ENCODE results near the gene SLC44A4. TPM values are rescaled to one million over a fixed set of nuclear protein-coding genes. Genes with fewer than 3 reads are reported as not detected.
A peak's percentile ranks its signal among the peaks of the same experiment; 100 is the strongest.
"Not testable (repeated sequence)": the region's sequence is repeated elsewhere in the genome, so short reads cannot be mapped to it uniquely, and the experiment has no call there.

Gene SLC44A4
- total RNA-seq, 2 experiments from 2014 or later = 0.20 TPM; not detected in 1

DNA sequence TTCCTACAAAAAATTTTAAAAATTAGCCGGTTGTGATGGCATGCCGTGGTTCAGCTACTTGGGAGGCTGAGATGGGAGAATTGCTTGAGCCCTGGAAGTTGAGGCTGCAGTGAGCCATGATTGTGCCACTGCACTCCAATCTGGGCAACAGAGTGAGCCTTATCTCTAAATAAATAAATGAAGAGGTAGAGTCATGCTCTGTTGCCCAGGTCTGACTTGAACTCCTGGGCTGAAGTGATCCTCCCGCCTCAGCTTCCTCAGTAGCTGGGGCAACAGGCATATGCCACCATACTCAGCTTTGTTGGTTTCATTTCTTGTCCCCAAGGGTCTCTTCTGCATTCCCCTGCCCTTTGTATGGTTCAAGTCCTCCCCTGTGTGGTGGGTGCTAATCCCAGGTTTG lies 34.3 kb downstream of the SLC44A4 start:
- H3K36me3 ChIP-seq (ENCODE audit: insufficient read depth, low read length) = peaks cover 34% of the 10 kb centered on the region
- H3K36me3 Mint-ChIP-seq (ENCODE audit: low read depth) = peaks cover 27% of the 10 kb centered on the region
- H3K27me3 ChIP-seq (ENCODE audit: control insufficient read depth in 1 of 2, insufficient read depth in 2 of 2, low read length in 2 of 2) = no peaks in the 10 kb centered on the region
- H3K27ac Mint-ChIP-seq = no peak overlapping the region
- intact Hi-C loops (cut with DNase I, micrococcal nuclease) = no loop called here
- no peaks in the 10 kb centered on the region for H3K4me1 ChIP-seq (ENCODE audit: insufficient read depth, low read length)
- H3K4me3 ChIP-seq (ENCODE audit: low read length) = no peak overlapping the region
- no peak for DNase-seq
- H3K27ac ChIP-seq (ENCODE audit: low read depth in 1 of 2, low read length in 2 of 2) = no peak overlapping the region
- H3K4me1 Mint-ChIP-seq (ENCODE audit: low read depth) = peaks cover 2% of the 10 kb centered on the region
- ChIA-PET CTCF (no interaction called here), POLR2A (interaction anchor here (1.0 to 2.4 kb wide), 2 partner anchors 18 to 141 kb away, joined by 3 to 7 read pairs; partner anchors contain the start of genes ABHD16A and NEU1)
- no peaks in the 10 kb centered on the region for H3K9me3 ChIP-seq (ENCODE audit: control insufficient read depth in 1 of 2, insufficient read depth in 1 of 2, low read length in 2 of 2)
- TF ChIP-seq, protein P1, sequence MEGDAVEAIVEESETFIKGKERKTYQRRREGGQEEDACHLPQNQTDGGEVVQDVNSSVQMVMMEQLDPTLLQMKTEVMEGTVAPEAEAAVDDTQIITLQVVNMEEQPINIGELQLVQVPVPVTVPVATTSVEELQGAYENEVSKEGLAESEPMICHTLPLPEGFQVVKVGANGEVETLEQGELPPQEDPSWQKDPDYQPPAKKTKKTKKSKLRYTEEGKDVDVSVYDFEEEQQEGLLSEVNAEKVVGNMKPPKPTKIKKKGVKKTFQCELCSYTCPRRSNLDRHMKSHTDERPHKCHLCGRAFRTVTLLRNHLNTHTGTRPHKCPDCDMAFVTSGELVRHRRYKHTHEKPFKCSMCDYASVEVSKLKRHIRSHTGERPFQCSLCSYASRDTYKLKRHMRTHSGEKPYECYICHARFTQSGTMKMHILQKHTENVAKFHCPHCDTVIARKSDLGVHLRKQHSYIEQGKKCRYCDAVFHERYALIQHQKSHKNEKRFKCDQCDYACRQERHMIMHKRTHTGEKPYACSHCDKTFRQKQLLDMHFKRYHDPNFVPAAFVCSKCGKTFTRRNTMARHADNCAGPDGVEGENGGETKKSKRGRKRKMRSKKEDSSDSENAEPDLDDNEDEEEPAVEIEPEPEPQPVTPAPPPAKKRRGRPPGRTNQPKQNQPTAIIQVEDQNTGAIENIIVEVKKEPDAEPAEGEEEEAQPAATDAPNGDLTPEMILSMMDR (IDR thresholded peaks at IDR 0.05) = no peak
- H3K9me3 Mint-ChIP-seq = no peaks in the 10 kb centered on the region
- ATAC-seq (ENCODE audit: poor library complexity) = no peak
- H3K4me3 Mint-ChIP-seq = no peak overlapping the region
- no peaks in the 10 kb centered on the region for H3K27me3 Mint-ChIP-seq

DNA sequence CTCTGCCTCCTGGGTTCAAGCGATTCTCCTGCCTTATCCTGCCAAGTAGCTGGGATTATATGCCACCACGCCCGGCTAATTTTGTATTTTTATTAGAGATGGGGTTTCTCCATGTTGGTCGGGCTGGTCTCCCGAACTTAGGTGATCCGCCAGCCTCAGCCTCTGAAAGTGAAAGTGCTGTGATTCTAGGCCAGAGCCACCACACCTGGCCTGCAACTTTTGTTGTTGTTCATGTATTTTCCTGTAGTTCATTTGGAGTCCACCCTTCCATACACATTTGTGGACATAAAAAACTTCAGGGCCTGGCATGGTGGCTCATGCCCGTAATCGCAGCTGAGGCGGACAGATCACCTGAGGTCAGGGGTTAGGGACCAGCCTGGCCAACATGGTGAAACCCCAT lies 36.7 kb downstream of the SLC44A4 start:
- CTCF ChIA-PET = no interaction called here
- POLR2A ChIA-PET = no interaction called here
- Histone ChIP-seq H3K4me3 (ENCODE audit: low read length) (no peak overlapping the region), H3K36me3 (ENCODE audit: insufficient read depth, low read length) (peaks cover 58% of the 10 kb centered on the region), H3K27ac (ENCODE audit: low read depth in 1 of 2, low read length in 2 of 2) (no peak overlapping the region), H3K27me3 (ENCODE audit: control insufficient read depth in 1 of 2, insufficient read depth in 2 of 2, low read length in 2 of 2) (no peaks in the 10 kb centered on the region), H3K4me1 (ENCODE audit: insufficient read depth, low read length) (peaks cover 21% of the 10 kb centered on the region), H3K9me3 (ENCODE audit: control insufficient read depth in 1 of 2, insufficient read depth in 1 of 2, low read length in 2 of 2) (no peaks in the 10 kb centered on the region)
- DNase-seq (no peak), ATAC-seq (ENCODE audit: poor library complexity) (no peak)
- TF ChIP-seq, protein P1 (IDR thresholded peaks at IDR 0.05) = no peak
- Mint-ChIP-seq H3K9me3 (no peaks in the 10 kb centered on the region), H3K27me3 (no peaks in the 10 kb centered on the region), H3K4me3 (no peak overlapping the region), H3K4me1 (ENCODE audit: low read depth) (peaks cover 18% of the 10 kb centered on the region), H3K36me3 (ENCODE audit: low read depth) (peaks cover 48% of the 10 kb centered on the region), H3K27ac (no peak overlapping the region)
- intact Hi-C loops (cut with DNase I, micrococcal nuclease) = no loop called here

DNA sequence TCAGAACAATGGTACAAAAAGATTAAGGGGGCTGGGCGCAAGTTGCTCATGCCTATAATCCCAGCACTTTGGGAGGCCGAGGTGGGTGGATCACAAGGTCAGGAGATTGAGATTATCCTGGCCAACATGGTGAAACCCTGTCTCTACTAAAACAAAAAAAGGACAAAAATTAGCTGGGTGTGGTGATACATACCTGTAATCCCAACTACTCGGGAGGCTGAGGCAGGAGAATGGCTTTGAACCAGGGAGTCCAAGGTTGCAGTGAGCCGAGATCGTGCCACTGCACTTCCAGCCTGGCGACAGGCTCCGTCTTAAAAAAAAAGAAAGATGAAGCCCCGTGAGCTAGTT lies 39.0 kb downstream of the SLC44A4 start:
- H3K9me3 Mint-ChIP-seq; ATAC-seq (ENCODE audit: poor library complexity); H3K27me3 Mint-ChIP-seq; H3K4me3 Mint-ChIP-seq; H3K27ac ChIP-seq (ENCODE audit: low read depth in 1 of 2, low read length in 2 of 2); H3K27me3 ChIP-seq (ENCODE audit: control insufficient read depth in 1 of 2, insufficient read depth in 2 of 2, low read length in 2 of 2); H3K27ac Mint-ChIP-seq; H3K4me3 ChIP-seq (ENCODE audit: low read length); H3K9me3 ChIP-seq (ENCODE audit: control insufficient read depth in 1 of 2, insufficient read depth in 1 of 2, low read length in 2 of 2); DNase-seq: not testable (repeated sequence)
- Histone ChIP-seq H3K4me1 (ENCODE audit: insufficient read depth, low read length) (peaks cover 38% of the 10 kb centered on the region), H3K36me3 (ENCODE audit: insufficient read depth, low read length) (peaks cover 57% of the 10 kb centered on the region)
- ChIA-PET CTCF (interaction anchor here (0.8 to 1.7 kb wide), 2 partner anchors 10 to 48 kb away, joined by 4 read pairs; no protein-coding TSS in a partner anchor), POLR2A (interaction anchor here (0.9 to 2.7 kb wide), 3 partner anchors 8 to 23 kb away, joined by 3 to 8 read pairs (median 5); partner anchors contain the start of genes HSPA1B and NEU1)
- H3K36me3 Mint-ChIP-seq (ENCODE audit: low read depth) = peaks cover 63% of the 10 kb centered on the region
- peaks cover 37% of the 10 kb centered on the region for H3K4me1 Mint-ChIP-seq (ENCODE audit: low read depth)
- intact Hi-C loops (cut with DNase I, micrococcal nuclease) = loop anchor here in 1 of 2 experiments (10.0 kb wide), 1 partner anchor 255 kb away; the partner anchor contains the start of genes LST1 and LTB

DNA sequence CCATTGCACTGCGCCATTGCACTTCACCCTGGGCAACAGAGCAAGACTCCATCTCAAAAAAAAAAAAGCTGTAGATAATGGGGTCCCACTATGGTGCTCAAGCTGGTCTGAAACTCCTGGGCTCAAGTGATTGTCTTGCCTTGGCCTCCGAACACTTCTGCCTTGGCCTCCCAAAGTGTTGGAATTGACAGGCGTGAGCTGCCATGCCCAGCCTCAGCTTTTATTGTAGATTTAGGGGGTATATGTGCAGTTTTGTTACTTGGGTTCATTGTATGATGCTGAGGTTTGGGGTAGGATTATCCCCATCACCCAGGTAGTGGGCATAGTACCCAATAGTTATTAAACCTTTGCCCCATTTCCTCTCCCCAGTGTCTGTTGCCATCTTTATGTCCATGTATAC lies 39.8 kb downstream of the SLC44A4 start:
- intact Hi-C loops (cut with DNase I, micrococcal nuclease) = loop anchor here in 1 of 2 experiments (10.0 kb wide), 1 partner anchor 254 kb away; the partner anchor contains the start of genes LST1 and LTB

DNA sequence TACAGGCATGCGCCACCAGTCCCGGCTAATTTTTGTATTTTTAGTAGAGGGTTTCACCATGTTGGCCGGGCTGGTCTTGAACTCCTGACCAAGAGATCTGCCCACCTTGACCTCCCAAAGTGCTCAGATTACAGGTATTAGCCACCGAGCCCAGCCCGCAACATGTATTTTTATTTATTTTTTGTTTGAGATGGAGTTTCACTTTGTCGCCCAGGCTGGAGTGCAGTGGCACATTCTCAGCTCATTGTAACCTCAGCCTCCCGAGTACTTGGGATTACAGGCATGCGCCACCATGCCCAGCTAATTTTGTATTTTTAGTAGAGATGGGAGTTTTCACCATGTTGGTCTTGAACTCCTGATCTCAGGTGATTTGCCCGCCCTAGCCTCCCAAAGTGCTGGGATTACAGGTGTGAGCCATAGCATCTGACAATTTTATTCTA lies 40.7 kb downstream of the SLC44A4 start:
- H3K9me3 ChIP-seq (ENCODE audit: control insufficient read depth in 1 of 2, insufficient read depth in 1 of 2, low read length in 2 of 2); H3K4me3 Mint-ChIP-seq; H3K27me3 ChIP-seq (ENCODE audit: control insufficient read depth in 1 of 2, insufficient read depth in 2 of 2, low read length in 2 of 2); H3K27me3 Mint-ChIP-seq; DNase-seq; ATAC-seq (ENCODE audit: poor library complexity); H3K9me3 Mint-ChIP-seq: not testable (repeated sequence)
- Histone ChIP-seq H3K4me3 (ENCODE audit: low read length) (peak overlapping the region; percentile 94), H3K27ac (ENCODE audit: low read depth in 1 of 2, low read length in 2 of 2) (peak overlapping the region; percentile 23 to 27), H3K36me3 (ENCODE audit: insufficient read depth, low read length) (peaks cover 54% of the 10 kb centered on the region), H3K4me1 (ENCODE audit: insufficient read depth, low read length) (peaks cover 47% of the 10 kb centered on the region)
- intact Hi-C loops (cut with DNase I, micrococcal nuclease) = loop anchor here in 1 of 2 experiments (10.0 kb wide), 1 partner anchor 253 kb away; the partner anchor contains the start of genes LST1 and LTB
- ChIA-PET CTCF (interaction anchor here (2.2 kb wide), 1 partner anchor 26 kb away, joined by 6 read pairs; no protein-coding TSS in a partner anchor), POLR2A (interaction anchor here (0.6 to 2.7 kb wide), 3 partner anchors 12 to 279 kb away, joined by 4 to 8 read pairs (median 4); partner anchors contain the start of gene NEU1)
- Mint-ChIP-seq H3K36me3 (ENCODE audit: low read depth) (peaks cover 71% of the 10 kb centered on the region), H3K27ac (peak overlapping the region; percentile 98), H3K4me1 (ENCODE audit: low read depth) (peaks cover 44% of the 10 kb centered on the region)

More for the DNA sequence above, 39.8 kb downstream of the SLC44A4 start:
- Histone ChIP-seq H3K27me3 (ENCODE audit: control insufficient read depth in 1 of 2, insufficient read depth in 2 of 2, low read length in 2 of 2) (no peaks in the 10 kb centered on the region), H3K9me3 (ENCODE audit: control insufficient read depth in 1 of 2, insufficient read depth in 1 of 2, low read length in 2 of 2) (no peaks in the 10 kb centered on the region), H3K4me1 (ENCODE audit: insufficient read depth, low read length) (peaks cover 40% of the 10 kb centered on the region), H3K36me3 (ENCODE audit: insufficient read depth, low read length) (peaks cover 54% of the 10 kb centered on the region), H3K27ac (ENCODE audit: low read depth in 1 of 2, low read length in 2 of 2) (no peak overlapping the region), H3K4me3 (ENCODE audit: low read length) (no peak overlapping the region)
- POLR2A ChIA-PET = interaction anchor here (1.4 to 2.7 kb wide), 2 partner anchors 11 to 23 kb away, joined by 5 to 8 read pairs; partner anchors contain the start of genes HSPA1B and NEU1
- Mint-ChIP-seq H3K27ac (peak overlapping the region; percentile 62), H3K27me3 (no peaks in the 10 kb centered on the region), H3K4me3 (peak overlapping the region; percentile 59), H3K9me3 (no peaks in the 10 kb centered on the region), H3K4me1 (ENCODE audit: low read depth) (peaks cover 44% of the 10 kb centered on the region), H3K36me3 (ENCODE audit: low read depth) (peaks cover 71% of the 10 kb centered on the region)
- TF ChIP-seq, protein P1 (IDR thresholded peaks at IDR 0.05) = no peak
- no peak for DNase-seq
- ATAC-seq (ENCODE audit: poor library complexity) = no peak
- CTCF ChIA-PET = interaction anchor here (1.7 to 2.2 kb wide), 2 partner anchors 25 to 48 kb away, joined by 4 to 6 read pairs; no protein-coding TSS in a partner anchor
